Adrenal gland (tissue), 12 donors: ENCODE measurements around the gene LYPD6B. TPM values are rescaled to one million over a fixed set of nuclear protein-coding genes. Genes with fewer than 3 reads are reported as not detected.

Experiments
- DNase-seq, 7 donors: peaks; one replicate each; pipeline ENCODE4 v3.0.0-alpha.2; 2019 to 2020
- H3K27ac ChIP-seq, 5 donors: fragments of 200-600 bp; sonication (generic) in 4 of 5; 1 replicate in 3 of 5; 2 replicates in 2 of 5; pipeline versions ENCODE4 v1.5.1 to v1.8.0; 2016 to 2020; ENCODE audit warnings: mild to moderate bottlenecking in 1 of 5
- H3K27me3 ChIP-seq: fragments of 200-600 bp; 2 replicates; pipeline ENCODE4 v1.8.0; 2021
- H3K36me3 ChIP-seq, 2 donors: fragments of 200-600 bp; replicated peaks in 1 of 2; 1 replicate in 1 of 2; 2 replicates in 1 of 2; pipeline versions ENCODE4 v1.5.1 to v1.8.0; 2018 to 2022
- H3K4me1 ChIP-seq, 2 donors: fragments of 200-600 bp; replicated peaks in 1 of 2; 1 replicate in 1 of 2; 2 replicates in 1 of 2; pipeline versions ENCODE4 v1.5.1 to v1.8.0; 2018 to 2021
- H3K4me3 ChIP-seq, 4 donors: fragments of 200-600 bp; sonication (generic) in 3 of 4; one replicate each; pipeline ENCODE4 v1.5.1; 2016 to 2018
- H3K9me3 ChIP-seq, 3 donors: fragments of 200-600 bp; sonication (generic) in 1 of 3; replicated peaks in 1 of 3; 1 replicate in 2 of 3; 2 replicates in 1 of 3; pipeline versions ENCODE4 v1.5.1 to v1.8.0; 2016 to 2021
- CTCF ChIP-seq, 6 experiments: fragments of 450-650 bp in 4 of 6; fragments of 200-600 bp in 2 of 6; sonication (generic) in 1 of 6; IDR thresholded peaks; 1 replicate in 5 of 6; 2 replicates in 1 of 6; pipeline versions ENCODE4 v1.5.1 to v1.8.0; 2016 to 2021; ENCODE audit warnings: antibody characterized with exemption in 6 of 6, mild to moderate bottlenecking in 2 of 6, moderate library complexity in 1 of 6
- POLR2A ChIP-seq, 2 donors: fragments of 450-650 bp; IDR thresholded peaks; one replicate each; pipeline ENCODE4 v1.6.1; 2017; ENCODE audit warnings: antibody characterized with exemption in 2 of 2, mild to moderate bottlenecking in 2 of 2, moderate library complexity in 1 of 2
- whole genome bisulfite sequencing, 4 donors: extraction: QIAGEN DNeasy Blood & Tissue Kit in 2 of 4; methylation state at CpG; one replicate each; pipeline versions ENCODE4 v1.1.5 to v1.1.7; 2013 to 2017; 5-methylcytosine and 5-hydroxymethylcytosine counted together
- intact Hi-C, 2 donors: fragments of 100-400 bp; cut with DNase I; formaldehyde crosslinking; loops; one replicate each; pipeline versions ENCODE4 v1.14.1 to v1.15.0; 2022 to 2023
- polyA plus RNA-seq, 3 donors: library from polyadenylated mRNA; stranded (reverse); fragments of 200-250 nt in 2 of 3; fragments of 350-450 nt in 1 of 3; fragmentation: Illumina TruSeq in 1 of 3; extraction: RNeasy Lipid Tissue Mini Kit (QIAGEN cat#74804) in 1 of 3; gene quantifications; one replicate each; pipeline ENCODE4 v1.2.3, GENCODE V29; 2013 to 2014
- total RNA-seq, 9 donors: library from RNA; depleted of rRNA in 4 of 9; stranded (reverse); fragments of >200 nt in 4 of 9; fragments of 120-200 nt in 1 of 9; fragmentation: NEBNext Ultra II Directional in 1 of 9; extraction: Animal tissue kit (Norgen Biotek cat#: 25700) in 1 of 9; gene quantifications; one replicate each; pipeline versions ENCODE4 v1.1.0 to v1.2.4, GENCODE V29; 2013 to 2023
- donor health status: healthy with polysubstance abuse.
- donor health status: Bipolar disorder and iron deficiency.
- donor health status: DM: yes; HTN: yes; CAD: no.
- donor health status: DM: no; HTN: no; CAD: no.
- donor health status: DM: no; HTN: no; CAD: no.
- donor health status: DM: yes; HTN: yes; CAD: no.

Gene LYPD6B
- total and polyA plus RNA-seq, 12 donors: 0.15 to 0.98 (median 0.50) TPM; not detected in 2

GRCh38 chr2:149155988-149156387, 117.5 kb downstream of the LYPD6B start:
- no peak for DNase-seq
- intact Hi-C loops: no loop called here
- Histone ChIP-seq H3K4me3 (no peak overlapping the region), H3K36me3 (no peaks in the 10 kb centered on the region), H3K4me1 (no peaks in the 10 kb centered on the region), H3K27ac (no peak overlapping the region), H3K27me3 (no peaks in the 10 kb centered on the region), H3K9me3 (no peaks in the 10 kb centered on the region)
- TF ChIP-seq CTCF (IDR thresholded peaks at IDR 0.05): no peak
- TF ChIP-seq POLR2A (IDR thresholded peaks at IDR 0.05): no peak
- WGBS, 4 donors: 66 to 83% (median 73%) methylated on average over 2 of the region's 2 CpGs

- Histone ChIP-seq H3K36me3 (no peaks in the 10 kb centered on the region), H3K27me3 (no peaks in the 10 kb centered on the region), H3K9me3 (no peaks in the 10 kb centered on the region), H3K4me1 (no peaks in the 10 kb centered on the region), H3K4me3 (no peak overlapping the region), H3K27ac (no peak overlapping the region)
- TF ChIP-seq CTCF (IDR thresholded peaks at IDR 0.05) (no peak), POLR2A (IDR thresholded peaks at IDR 0.05) (no peak)
- DNase-seq: no peak
- 69 to 74% (median 73%) methylated on average over 8 of the region's 8 CpGs for WGBS, 4 donors
- intact Hi-C loops: no loop called here
These were observed 118.7 kb downstream of the LYPD6B start for GRCh38 chr2:149156971-149157740.

- no peaks in the 10 kb centered on the region for H3K9me3 ChIP-seq
- intact Hi-C loops: no loop called here
- no peak overlapping the region for H3K4me3 ChIP-seq
- WGBS, 4 donors: 81 to 97% (median 91%) methylated on average over 1 of the region's 1 CpG
- no peaks in the 10 kb centered on the region for H3K36me3 ChIP-seq
- no peaks in the 10 kb centered on the region for H3K4me1 ChIP-seq
- TF ChIP-seq CTCF (IDR thresholded peaks at IDR 0.05) (no peak), POLR2A (IDR thresholded peaks at IDR 0.05) (no peak)
- H3K27ac ChIP-seq: no peak overlapping the region
- no peaks in the 10 kb centered on the region for H3K27me3 ChIP-seq
- DNase-seq: no peak
These were observed 120.5 kb downstream of the LYPD6B start for GRCh38 chr2:149158957-149159356.

GRCh38 chr2:149160195-149160594, 121.7 kb downstream of the LYPD6B start:
- TF ChIP-seq CTCF (IDR thresholded peaks at IDR 0.05): no peak
- TF ChIP-seq POLR2A (IDR thresholded peaks at IDR 0.05): no peak
- Histone ChIP-seq H3K27me3 (no peaks in the 10 kb centered on the region), H3K4me1 (no peaks in the 10 kb centered on the region), H3K27ac (no peak overlapping the region), H3K4me3 (no peak overlapping the region), H3K36me3 (no peaks in the 10 kb centered on the region), H3K9me3 (no peaks in the 10 kb centered on the region)
- 75 to 87% (median 77%) methylated on average over 2 of the region's 2 CpGs for WGBS, 4 donors
- intact Hi-C loops: no loop called here
- no peak for DNase-seq
